Ovary (tissue), 9 donors: ENCODE results near the gene CGB7. TPM values are rescaled to one million over a fixed set of nuclear protein-coding genes. Genes with fewer than 3 reads are reported as not detected.

Experiments used
- DNase-seq, 5 donors: peaks; one replicate each; pipeline ENCODE4 v3.0.0-alpha.2; 2019 to 2020
- H3K27ac ChIP-seq, 2 donors: fragments of 200-600 bp; one replicate each; pipeline versions ENCODE4 v1.5.1 to v1.8.0; 2019 to 2022
- H3K27me3 ChIP-seq: fragments of 200-600 bp; one replicate; pipeline ENCODE4 v1.8.0; 2022
- H3K36me3 ChIP-seq: fragments of 200-600 bp; sonication (generic); one replicate; pipeline ENCODE4 v1.5.1; 2019
- H3K4me1 ChIP-seq: one replicate; pipeline ENCODE4 v1.8.1; 2013; ENCODE audit warnings: mild to moderate bottlenecking, moderate library complexity; ENCODE audit not compliant: insufficient read depth
- H3K4me3 ChIP-seq: fragments of 200-600 bp; sonication (generic); one replicate; pipeline ENCODE4 v1.5.1; 2017
- H3K9me3 ChIP-seq, 2 donors: fragments of 200-600 bp in 1 of 2; sonication (generic) in 1 of 2; one replicate each; pipeline versions ENCODE4 v1.5.1 to v1.8.1; 2013 to 2019; ENCODE audit warnings: mild to moderate bottlenecking in 1 of 2, moderate library complexity in 1 of 2
- EP300 ChIP-seq: sonication (generic); formaldehyde crosslinking; IDR thresholded peaks from one replicate; pipeline ENCODE4 v1.6.1; 2017; ENCODE audit warnings: antibody characterized with exemption
- POLR2A ChIP-seq: fragments of 450-650 bp; IDR thresholded peaks from one replicate; pipeline ENCODE4 v1.6.1; 2017; ENCODE audit warnings: antibody characterized with exemption, mild to moderate bottlenecking, moderate library complexity
- WGBS, 3 donors: extraction: QIAGEN DNeasy Blood & Tissue Kit in 1 of 3; methylation state at CpG; one replicate each; pipeline versions ENCODE4 v1.1.5 to v1.1.7; 2013 to 2017; 5-methylcytosine and 5-hydroxymethylcytosine counted together
- intact Hi-C, 4 donors: fragments of 100-400 bp; cut with DNase I; formaldehyde crosslinking; loops; one replicate each; pipeline versions ENCODE4 v1.11.0 to v1.15.1; 2022 to 2023
- microRNA-seq, 3 donors: library from miRNA; unstranded; fragments of <30 nt; microRNA quantifications; one replicate each; pipeline versions ENCODE4 to v1.2.0, GENCODE V29; 2019 to 2020
- polyA plus RNA-seq, 2 donors: library from polyadenylated mRNA; stranded (reverse); fragments of 200-250 nt in 1 of 2; fragments of 350-450 nt in 1 of 2; fragmentation: Illumina TruSeq in 1 of 2; extraction: RNeasy Lipid Tissue Mini Kit (QIAGEN cat#74804) in 1 of 2; gene quantifications; one replicate each; pipeline ENCODE4 v1.2.3, GENCODE V29; 2013 to 2014
- small RNA-seq: library from RNA; depleted of rRNA; stranded (forward); fragments of <200 nt; gene quantifications from one replicate; pipeline ENCODE3, GENCODE V24; 2016
- total RNA-seq, 7 donors: library from RNA; depleted of rRNA in 2 of 7; stranded (reverse); fragments of >200 nt in 2 of 7; fragmentation: NEBNext Ultra II Directional in 3 of 7; extraction: Animal tissue kit (Norgen Biotek cat#: 25700) in 3 of 7; gene quantifications; one replicate each; pipeline versions ENCODE4 v1.1.0 to v1.2.4, GENCODE V29; 2016 to 2023
- TF ChIP-seq, protein P1 (sequence below), 3 donors: fragments of 450-650 bp in 2 of 3; fragments of 200-600 bp in 1 of 3; IDR thresholded peaks; one replicate each; pipeline versions ENCODE4 v1.5.1 to v1.8.0; 2016 to 2022; ENCODE audit warnings: antibody characterized with exemption in 3 of 3, mild to moderate bottlenecking in 1 of 3
- donor health status: DM: no; HTN: no; CAD: no; lungs with moderate emphysema.
- donor health status: DM: no; HTN: no; CAD: no.
- donor health status: Bipolar disorder and iron deficiency.
- donor health status: DM: yes; HTN: yes; CAD: no.
- donor health status: DM: no; HTN: no; CAD: no.
- donor health status: DM: yes; HTN: yes; CAD: no.

Gene CGB7
- total and polyA plus RNA-seq, 9 donors, result 0.15 TPM; not detected in 8

DNA sequence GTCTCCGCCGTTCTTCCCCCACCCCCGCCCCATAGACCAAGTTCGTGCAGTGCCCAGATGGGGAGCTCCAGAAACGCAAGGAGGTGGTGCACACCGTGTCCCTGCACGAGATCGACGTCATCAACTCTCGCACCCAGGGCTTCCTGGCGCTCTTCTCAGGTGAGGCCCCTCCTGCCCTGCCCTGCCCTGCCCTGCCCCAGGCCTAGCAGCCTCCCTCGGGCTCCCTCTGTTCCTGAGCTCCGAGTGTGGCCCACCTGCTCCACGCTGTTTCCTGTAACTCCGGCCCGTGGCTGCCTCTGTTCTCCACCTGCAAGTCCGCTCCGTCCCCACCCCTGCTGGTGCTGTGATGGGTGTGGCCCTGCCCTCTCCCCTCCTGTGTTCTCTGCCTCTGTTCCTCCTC is 47.1 kb downstream of the CGB7 start:
- WGBS, 3 donors, result 86 to 93% (median 89%) methylated on average over 18 of the region's 18 CpGs
- no peaks in the 10 kb centered on the region for H3K36me3 ChIP-seq

DNA sequence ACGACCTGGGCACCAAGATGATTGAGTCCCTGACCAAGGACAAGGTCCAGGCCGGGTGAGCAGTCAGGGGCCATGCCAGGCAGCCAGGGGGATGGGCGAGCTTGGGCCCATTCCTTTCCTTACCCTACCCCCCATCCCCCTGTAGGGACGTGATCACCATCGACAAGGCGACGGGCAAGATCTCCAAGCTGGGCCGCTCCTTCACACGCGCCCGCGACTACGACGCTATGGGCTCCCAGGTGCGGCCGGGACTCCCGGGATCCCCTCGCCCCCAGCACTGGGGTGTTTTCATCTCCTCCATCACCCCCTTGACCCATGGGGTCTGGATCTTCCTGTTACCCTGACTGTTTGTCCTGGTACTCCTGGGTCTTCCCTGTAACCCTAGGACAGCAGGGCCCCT is 47.7 kb downstream of the CGB7 start:
- H3K27ac ChIP-seq, result no peak overlapping the region
- no peak overlapping the region for H3K4me3 ChIP-seq
- no peaks in the 10 kb centered on the region for H3K4me1 ChIP-seq
- TF ChIP-seq, protein P1, sequence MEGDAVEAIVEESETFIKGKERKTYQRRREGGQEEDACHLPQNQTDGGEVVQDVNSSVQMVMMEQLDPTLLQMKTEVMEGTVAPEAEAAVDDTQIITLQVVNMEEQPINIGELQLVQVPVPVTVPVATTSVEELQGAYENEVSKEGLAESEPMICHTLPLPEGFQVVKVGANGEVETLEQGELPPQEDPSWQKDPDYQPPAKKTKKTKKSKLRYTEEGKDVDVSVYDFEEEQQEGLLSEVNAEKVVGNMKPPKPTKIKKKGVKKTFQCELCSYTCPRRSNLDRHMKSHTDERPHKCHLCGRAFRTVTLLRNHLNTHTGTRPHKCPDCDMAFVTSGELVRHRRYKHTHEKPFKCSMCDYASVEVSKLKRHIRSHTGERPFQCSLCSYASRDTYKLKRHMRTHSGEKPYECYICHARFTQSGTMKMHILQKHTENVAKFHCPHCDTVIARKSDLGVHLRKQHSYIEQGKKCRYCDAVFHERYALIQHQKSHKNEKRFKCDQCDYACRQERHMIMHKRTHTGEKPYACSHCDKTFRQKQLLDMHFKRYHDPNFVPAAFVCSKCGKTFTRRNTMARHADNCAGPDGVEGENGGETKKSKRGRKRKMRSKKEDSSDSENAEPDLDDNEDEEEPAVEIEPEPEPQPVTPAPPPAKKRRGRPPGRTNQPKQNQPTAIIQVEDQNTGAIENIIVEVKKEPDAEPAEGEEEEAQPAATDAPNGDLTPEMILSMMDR (IDR thresholded peaks at IDR 0.05), result no peak
- TF ChIP-seq POLR2A (no peak), EP300 (no peak)
- H3K36me3 ChIP-seq, result no peaks in the 10 kb centered on the region
- DNase-seq, result no peak
- 90 to 94% (median 93%) methylated on average over 18 of the region's 18 CpGs for WGBS, 3 donors
- H3K27me3 ChIP-seq, result no peaks in the 10 kb centered on the region
- H3K9me3 ChIP-seq, result no peaks in the 10 kb centered on the region
- intact Hi-C loops, result no loop called here

More for the DNA sequence above, 47.1 kb downstream of the CGB7 start:
- H3K27ac ChIP-seq, result no peak overlapping the region
- H3K4me1 ChIP-seq, result no peaks in the 10 kb centered on the region
- TF ChIP-seq EP300, result no peak
- TF ChIP-seq, protein P1 (IDR thresholded peaks at IDR 0.05), result no peak
- no peak for DNase-seq
- intact Hi-C loops, result no loop called here
- no peak overlapping the region for H3K4me3 ChIP-seq
- H3K9me3 ChIP-seq, result no peaks in the 10 kb centered on the region
- H3K27me3 ChIP-seq, result no peaks in the 10 kb centered on the region

DNA sequence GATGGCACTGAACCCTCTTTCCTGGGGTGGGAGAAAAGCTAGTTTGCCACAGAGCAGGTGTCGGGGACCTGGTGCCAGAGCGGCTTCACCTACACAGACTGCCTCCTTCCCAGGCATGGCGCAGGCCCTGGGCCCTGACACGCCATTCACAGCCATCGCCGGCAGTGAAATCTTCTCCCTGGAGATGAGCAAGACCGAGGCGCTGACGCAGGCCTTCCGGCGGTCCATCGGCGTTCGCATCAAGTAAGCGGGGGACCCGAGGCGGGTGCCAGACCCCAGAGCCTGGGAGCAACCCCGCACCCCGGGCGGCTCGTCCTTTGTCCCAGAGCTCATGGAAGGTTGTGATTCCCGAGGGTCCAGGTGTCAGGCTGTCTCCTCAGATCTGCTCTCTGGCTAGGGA is 50.6 kb downstream of the CGB7 start:
- intact Hi-C loops, result no loop called here
- Histone ChIP-seq H3K27ac (no peak overlapping the region), H3K9me3 (no peaks in the 10 kb centered on the region), H3K36me3 (no peaks in the 10 kb centered on the region), H3K4me3 (no peak overlapping the region), H3K4me1 (no peaks in the 10 kb centered on the region), H3K27me3 (no peaks in the 10 kb centered on the region)
- 95 to 96% (median 95%) methylated on average over 22 of the region's 22 CpGs for WGBS, 3 donors
- DNase-seq, result no peak
- no peak for TF ChIP-seq POLR2A
- TF ChIP-seq, protein P1 (IDR thresholded peaks at IDR 0.05), result no peak
- no peak for TF ChIP-seq EP300

DNA sequence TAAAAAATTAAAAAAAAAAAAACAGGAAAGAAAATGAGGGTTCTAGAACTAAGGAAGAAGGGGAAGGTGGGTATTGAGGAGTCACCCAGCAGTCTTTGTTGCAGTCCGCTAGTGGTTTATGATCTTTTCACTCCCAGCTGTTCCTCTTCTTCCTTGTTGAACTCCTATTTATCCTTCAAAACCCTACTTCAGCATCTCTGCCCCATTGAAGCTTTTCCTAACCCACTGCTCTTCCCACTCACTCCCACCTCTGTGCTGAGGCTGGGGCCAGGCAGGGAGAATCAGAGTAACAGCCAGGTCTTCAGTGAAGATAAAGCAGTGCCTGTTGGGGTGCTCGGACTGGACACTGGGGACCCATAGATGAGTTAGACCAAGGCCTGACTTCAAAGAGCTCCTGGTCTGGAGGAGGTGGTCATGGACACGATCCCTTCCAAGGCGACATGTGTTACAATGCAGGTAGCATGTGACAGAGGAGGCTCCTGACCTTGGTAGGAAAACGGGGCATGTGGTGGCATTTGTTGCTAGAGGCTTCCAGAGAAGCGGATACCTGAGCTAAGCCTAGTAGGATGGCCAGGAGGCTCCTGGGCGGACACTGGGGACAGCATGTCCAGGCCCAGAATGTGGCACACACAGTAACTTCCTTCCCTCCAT is 52.5 kb downstream of the CGB7 start:
- intact Hi-C loops, result no loop called here
- DNase-seq, result no peak
- Histone ChIP-seq H3K4me3 (no peak overlapping the region), H3K36me3 (no peaks in the 10 kb centered on the region), H3K27ac (no peak overlapping the region), H3K27me3 (no peaks in the 10 kb centered on the region), H3K9me3 (no peaks in the 10 kb centered on the region), H3K4me1 (no peaks in the 10 kb centered on the region)
- TF ChIP-seq, protein P1 (IDR thresholded peaks at IDR 0.05), result no peak
- no peak for TF ChIP-seq EP300
- TF ChIP-seq POLR2A, result no peak
- 89 to 96% (median 93%) methylated on average over 7 of the region's 7 CpGs for WGBS, 3 donors

Small RNAs within 50 kb of the gene (microRNA-seq; reads per million reads assigned to microRNA genes)
- 0 to 0.16 (median 0) reads per million in 3 donors for gene MIR6798

Small RNAs within 50 kb of the gene (small RNA-seq; reads per million reads assigned to genes)
- gene MIR6798 (not detected), gene RN7SL708P (not detected)

Other genes starting within 250 kb of the CGB7 start
- 10 to 100 TPM; 29.1 to 73.6 (median 55.5) TPM for gene BCAT2, start 246.7 kb downstream of the CGB7 start, total RNA-seq
- gene BCAT2, start 246.7 kb downstream of the CGB7 start, polyA plus RNA-seq, result 10 to 100 TPM in 1 of 2 donors, 1 to 10 TPM in 1; 7.8 to 70.5 TPM
- gene HSD17B14, start 221.3 kb downstream of the CGB7 start, total RNA-seq, result 10 to 100 TPM; 22.9 to 82.8 (median 46.1) TPM
- 10 to 100 TPM; 10.6 to 78.7 TPM for gene HSD17B14, start 221.3 kb downstream of the CGB7 start, polyA plus RNA-seq
- gene PLEKHA4, start 189.1 kb downstream of the CGB7 start, total RNA-seq, result 10 to 100 TPM; 18.3 to 96.5 (median 52.7) TPM
- gene PLEKHA4, start 189.1 kb downstream of the CGB7 start, polyA plus RNA-seq, result 10 to 100 TPM; 18.8 to 50.9 TPM
- 100 to 1,000 TPM in 1 of 7 donors, 10 to 100 TPM in 6; 22.8 to 156 (median 40.1) TPM for gene PPP1R15A, start 185.3 kb downstream of the CGB7 start, total RNA-seq
- gene PPP1R15A, start 185.3 kb downstream of the CGB7 start, polyA plus RNA-seq, result 10 to 100 TPM; 63.2 to 66.2 TPM
- gene TULP2, start 159.0 kb downstream of the CGB7 start, total RNA-seq, result 1 to 10 TPM in 5 of 7 donors, not detected in 2; 1.8 to 3.3 (median 2.5) TPM
- under 1 TPM; 0.35 to 0.40 TPM for gene TULP2, start 159.0 kb downstream of the CGB7 start, polyA plus RNA-seq
- 100 to 1,000 TPM; 128 to 249 (median 189) TPM for gene NUCB1, start 157.4 kb downstream of the CGB7 start, total RNA-seq
- gene NUCB1, start 157.4 kb downstream of the CGB7 start, polyA plus RNA-seq, result 100 to 1,000 TPM; 141 to 230 TPM
- under 1 TPM in 4 of 7 donors, not detected in 3; 0.28 to 0.78 (median 0.68) TPM for gene DHDH, start 124.0 kb downstream of the CGB7 start, total RNA-seq
- gene DHDH, start 124.0 kb downstream of the CGB7 start, polyA plus RNA-seq, result under 1 TPM in 1 of 2 donors, not detected in 1; 0.52 TPM
- 10 to 100 TPM; 10.6 to 57.7 (median 45.9) TPM for gene BAX, start 102.9 kb downstream of the CGB7 start, total RNA-seq
- 10 to 100 TPM; 14.6 to 48.1 TPM for gene BAX, start 102.9 kb downstream of the CGB7 start, polyA plus RNA-seq
- 1,000 to 10,000 TPM; 1,608 to 2,908 (median 2,022) TPM for gene FTL, start 92.4 kb downstream of the CGB7 start, total RNA-seq
- gene FTL, start 92.4 kb downstream of the CGB7 start, polyA plus RNA-seq, result 1,000 to 10,000 TPM; 2,697 to 3,617 TPM
- 10 to 100 TPM; 16.3 to 33.6 (median 29.0) TPM for gene GYS1, start 64.4 kb downstream of the CGB7 start, total RNA-seq
- gene GYS1, start 64.4 kb downstream of the CGB7 start, polyA plus RNA-seq, result 10 to 100 TPM; 17.0 to 32.5 TPM
- 100 to 1,000 TPM in 1 of 7 donors, 10 to 100 TPM in 6; 44.8 to 101 (median 56.6) TPM for gene RUVBL2, start 63.9 kb downstream of the CGB7 start, total RNA-seq
- gene RUVBL2, start 63.9 kb downstream of the CGB7 start, polyA plus RNA-seq, result 10 to 100 TPM; 11.4 to 53.1 TPM
- not detected for gene LHB, start 40.7 kb downstream of the CGB7 start, total RNA-seq
- gene LHB, start 40.7 kb downstream of the CGB7 start, polyA plus RNA-seq, result not detected
- not detected for gene CGB3, start 33.4 kb downstream of the CGB7 start, total RNA-seq
- not detected for gene CGB3, start 33.4 kb downstream of the CGB7 start, polyA plus RNA-seq
- gene CGB2, start 25.9 kb downstream of the CGB7 start, total RNA-seq, result not detected
- not detected for gene CGB2, start 25.9 kb downstream of the CGB7 start, polyA plus RNA-seq
- gene CGB1, start 20.9 kb downstream of the CGB7 start, total RNA-seq, result not detected
- not detected for gene CGB1, start 20.9 kb downstream of the CGB7 start, polyA plus RNA-seq
- not detected for gene CGB5, start 13.9 kb downstream of the CGB7 start, total RNA-seq
- not detected for gene CGB5, start 13.9 kb downstream of the CGB7 start, polyA plus RNA-seq
- gene CGB8, start 8.6 kb downstream of the CGB7 start, total RNA-seq, result under 1 TPM in 1 of 7 donors, not detected in 6; 0.46 TPM
- not detected for gene CGB8, start 8.6 kb downstream of the CGB7 start, polyA plus RNA-seq
- under 1 TPM in 3 of 7 donors, not detected in 4; 0.23 to 0.46 (median 0.27) TPM for gene NTF4, start 7.1 kb upstream of the CGB7 start, total RNA-seq
- gene NTF4, start 7.1 kb upstream of the CGB7 start, polyA plus RNA-seq, result under 1 TPM in 1 of 2 donors, not detected in 1; 0.13 TPM
- gene KCNA7, start 14.9 kb upstream of the CGB7 start, total RNA-seq, result not detected
- not detected for gene KCNA7, start 14.9 kb upstream of the CGB7 start, polyA plus RNA-seq
- gene SNRNP70, start 27.7 kb upstream of the CGB7 start, total RNA-seq, result 100 to 1,000 TPM; 181 to 284 (median 252) TPM
- gene SNRNP70, start 27.7 kb upstream of the CGB7 start, polyA plus RNA-seq, result 100 to 1,000 TPM; 133 to 366 TPM
- gene LIN7B, start 56.6 kb upstream of the CGB7 start, total RNA-seq, result 1 to 10 TPM; 6.6 to 9.8 (median 8.5) TPM
- 1 to 10 TPM in 1 of 2 donors, under 1 TPM in 1; 0.82 to 8.9 TPM for gene LIN7B, start 56.6 kb upstream of the CGB7 start, polyA plus RNA-seq
- 1 to 10 TPM in 1 of 7 donors, under 1 TPM in 3, not detected in 3; 0.45 to 1.5 (median 0.46) TPM for gene C19orf73, start 61.4 kb upstream of the CGB7 start, total RNA-seq
- under 1 TPM in 1 of 2 donors, not detected in 1; 0.42 TPM for gene C19orf73, start 61.4 kb upstream of the CGB7 start, polyA plus RNA-seq
- 1 to 10 TPM in 6 of 7 donors, under 1 TPM in 1; 0.72 to 6.1 (median 3.2) TPM for gene PPFIA3, start 61.8 kb upstream of the CGB7 start, total RNA-seq
- gene PPFIA3, start 61.8 kb upstream of the CGB7 start, polyA plus RNA-seq, result 1 to 10 TPM in 1 of 2 donors, under 1 TPM in 1; 0.55 to 5.8 TPM
- gene HRC, start 97.6 kb upstream of the CGB7 start, total RNA-seq, result 1 to 10 TPM in 5 of 7 donors, under 1 TPM in 2; 0.36 to 3.0 (median 2.1) TPM
- 10 to 100 TPM in 1 of 2 donors, 1 to 10 TPM in 1; 4.0 to 10.5 TPM for gene HRC, start 97.6 kb upstream of the CGB7 start, polyA plus RNA-seq
- gene TRPM4, start 100.0 kb upstream of the CGB7 start, total RNA-seq, result 10 to 100 TPM in 2 of 7 donors, 1 to 10 TPM in 5; 1.2 to 12.2 (median 8.2) TPM
- 1 to 10 TPM; 1.1 to 5.1 TPM for gene TRPM4, start 100.0 kb upstream of the CGB7 start, polyA plus RNA-seq